HG03045 (cell line): ENCODE measurements around the gene SHANK3.
"Not testable (repeated sequence)": the region's sequence is repeated elsewhere in the genome, so short reads cannot be mapped to it uniquely, and the experiment has no call there.

ENCODE experiments used
- ATAC-seq: cut with Tn5 transposase; IDR thresholded peaks from one replicate; pipeline ENCODE4 v1.9.1; 2021; ENCODE audit warnings: mild to moderate bottlenecking, moderate library complexity; ENCODE audit not compliant: unreplicated experiment

Gene SHANK3

GRCh38 chr22:50643821-50644101 is 28.9 kb upstream of the SHANK3 start:
- ATAC-seq = not testable (repeated sequence)

GRCh38 chr22:50653256-50653655 is 19.4 kb upstream of the SHANK3 start:
- ATAC-seq = no peak

- not testable (repeated sequence) for ATAC-seq
These were observed 18.0 kb upstream of the SHANK3 start for GRCh38 chr22:50654664-50655063.

GRCh38 chr22:50656122-50657070 is 16.2 kb upstream of the SHANK3 start:
- ATAC-seq = no peak

GRCh38 chr22:50657925-50658324 is 14.7 kb upstream of the SHANK3 start:
- no peak for ATAC-seq

- not testable (repeated sequence) for ATAC-seq
These were observed 12.9 kb upstream of the SHANK3 start for GRCh38 chr22:50659711-50660110.

GRCh38 chr22:50660306-50660705 is 12.3 kb upstream of the SHANK3 start:
- ATAC-seq = no peak

GRCh38 chr22:50665212-50665611 is 7.4 kb upstream of the SHANK3 start:
- no peak for ATAC-seq

GRCh38 chr22:50665738-50666137 is 6.9 kb upstream of the SHANK3 start:
- no peak for ATAC-seq

GRCh38 chr22:50670513-50670912 is 2.1 kb upstream of the SHANK3 start:
- ATAC-seq = no peak

GRCh38 chr22:50670914-50671538 is 1.6 kb upstream of the SHANK3 start:
- no peak for ATAC-seq

GRCh38 chr22:50671641-50672040 is 982 bp upstream of the SHANK3 start:
- no peak for ATAC-seq

- ATAC-seq = no peak
These were observed 582 bp upstream of the SHANK3 start for GRCh38 chr22:50672041-50672440.

GRCh38 chr22:50673231-50674129 is 857 bp downstream of the SHANK3 start:
- no peak for ATAC-seq

- no peak for ATAC-seq
These were observed 1.5 kb downstream of the SHANK3 start for GRCh38 chr22:50674130-50674500.

GRCh38 chr22:50674606-50675552 is 2.3 kb downstream of the SHANK3 start:
- ATAC-seq = no peak

- no peak for ATAC-seq
These were observed 3.0 kb downstream of the SHANK3 start for GRCh38 chr22:50675553-50676179.

GRCh38 chr22:50676180-50676636 is 3.6 kb downstream of the SHANK3 start:
- ATAC-seq = no peak

GRCh38 chr22:50676661-50677492 is 4.3 kb downstream of the SHANK3 start:
- ATAC-seq = no peak
